Measurements from ENCODE around the gene GPC5.

- TF ChIP-seq TARDBP (CRISPR knock-in tag; IDR thresholded peaks at IDR 0.05) (no peak), CREB1 (IDR thresholded peaks at IDR 0.05) (no peak), CREB1 (CRISPR knock-in tag; IDR thresholded peaks at IDR 0.05) (no peak), NFIC (IDR thresholded peaks at IDR 0.05; ENCODE audit: low read length) (no peak), SIN3A (IDR thresholded peaks at IDR 0.05; ENCODE audit: borderline replicate concordance, low read depth, low read length) (no peak), TBL1XR1 (IDR thresholded peaks at IDR 0.05; ENCODE audit: borderline replicate concordance, low read length, partially characterized antibody) (no peak), TCF7 (IDR thresholded peaks at IDR 0.05; ENCODE audit: low read depth) (no peak), BHLHE40 (IDR thresholded peaks at IDR 0.05; ENCODE audit: low read length) (no peak), NCOA5 (CRISPR knock-in tag; IDR thresholded peaks at IDR 0.05) (no peak), EZH2 (conservative IDR thresholded peaks at IDR 0.05; ENCODE audit: low read depth, low read length) (no peak)
These were observed 1383.7 kb downstream of the GPC5 start for GRCh38 chr13:92781965-92782690.

Data from HepG2 (cell line).